Bronchial epithelial cell (primary cell): ENCODE measurements around the gene ABHD12. TPM values are rescaled to one million over a fixed set of nuclear protein-coding genes. Genes with fewer than 3 reads are reported as not detected.

ENCODE experiments used
- DNase-seq: peaks from one replicate; pipeline ENCODE4 v3.0.0-alpha.2; 2010; ENCODE audit warnings: low read depth
- FAIRE-seq: peaks from 2 replicates; lab custom pipeline; 2011; peaks lifted over from hg19 to GRCh38; lab: Jason Lieb, UNC
- H3K27me3 ChIP-seq: 2 replicates; pipeline ENCODE4 v1.5.1; 2011; ENCODE audit warnings: low read length; ENCODE audit not compliant: control insufficient read depth, insufficient read depth
- H3K36me3 ChIP-seq: 2 replicates; pipeline ENCODE4 v1.5.1; 2011; ENCODE audit warnings: low read length; ENCODE audit not compliant: control insufficient read depth, insufficient read depth
- H3K4me3 ChIP-seq: 2 replicates; pipeline ENCODE4 v1.5.1; 2011; ENCODE audit warnings: mild to moderate bottlenecking, low read depth, low read length, control low read depth
- total RNA-seq: library from RNA; depleted of rRNA; stranded (reverse); fragments of >200 nt; gene quantifications from 2 replicates; pipeline ENCODE4 v1.2.1, GENCODE V29; 2014
- TF ChIP-seq, protein P1 (sequence below): IDR thresholded peaks from 2 replicates; pipeline ENCODE4 v1.5.1; 2011; ENCODE audit warnings: mild to moderate bottlenecking, moderate library complexity, low read length, control low read depth, inconsistent platforms; ENCODE audit not compliant: insufficient read depth, severe bottlenecking

Gene ABHD12
- total RNA-seq, 1 donor from 2014 or later = 21.6 TPM

DNA sequence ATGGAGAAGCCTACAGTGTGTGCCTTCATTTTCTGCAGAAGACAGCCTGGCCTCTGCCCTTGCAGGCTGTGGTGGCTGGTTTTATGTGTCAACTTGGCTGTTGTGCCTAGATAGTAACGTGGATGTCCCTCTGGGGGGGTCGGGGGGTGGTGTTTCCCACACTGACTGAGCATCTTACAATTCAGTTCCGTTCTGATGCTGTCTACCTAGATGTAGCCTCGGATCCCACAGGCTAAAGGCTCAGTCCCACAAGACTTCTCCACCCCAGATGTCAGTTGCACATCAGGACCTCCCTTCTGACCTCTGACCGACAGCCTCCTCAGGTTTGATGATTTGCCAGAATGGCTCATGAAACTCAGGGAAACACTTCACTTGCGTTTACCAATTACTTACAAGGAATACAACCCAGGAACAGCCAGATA, 138.4 kb downstream of the ABHD12 start:
- H3K4me3 ChIP-seq = no peak overlapping the region
- peaks cover 23% of the 10 kb centered on the region for H3K36me3 ChIP-seq
- no peaks in the 10 kb centered on the region for H3K27me3 ChIP-seq
- FAIRE-seq (no peak), DNase-seq (no peak)
- TF ChIP-seq, protein P1, sequence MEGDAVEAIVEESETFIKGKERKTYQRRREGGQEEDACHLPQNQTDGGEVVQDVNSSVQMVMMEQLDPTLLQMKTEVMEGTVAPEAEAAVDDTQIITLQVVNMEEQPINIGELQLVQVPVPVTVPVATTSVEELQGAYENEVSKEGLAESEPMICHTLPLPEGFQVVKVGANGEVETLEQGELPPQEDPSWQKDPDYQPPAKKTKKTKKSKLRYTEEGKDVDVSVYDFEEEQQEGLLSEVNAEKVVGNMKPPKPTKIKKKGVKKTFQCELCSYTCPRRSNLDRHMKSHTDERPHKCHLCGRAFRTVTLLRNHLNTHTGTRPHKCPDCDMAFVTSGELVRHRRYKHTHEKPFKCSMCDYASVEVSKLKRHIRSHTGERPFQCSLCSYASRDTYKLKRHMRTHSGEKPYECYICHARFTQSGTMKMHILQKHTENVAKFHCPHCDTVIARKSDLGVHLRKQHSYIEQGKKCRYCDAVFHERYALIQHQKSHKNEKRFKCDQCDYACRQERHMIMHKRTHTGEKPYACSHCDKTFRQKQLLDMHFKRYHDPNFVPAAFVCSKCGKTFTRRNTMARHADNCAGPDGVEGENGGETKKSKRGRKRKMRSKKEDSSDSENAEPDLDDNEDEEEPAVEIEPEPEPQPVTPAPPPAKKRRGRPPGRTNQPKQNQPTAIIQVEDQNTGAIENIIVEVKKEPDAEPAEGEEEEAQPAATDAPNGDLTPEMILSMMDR = no peak

DNA sequence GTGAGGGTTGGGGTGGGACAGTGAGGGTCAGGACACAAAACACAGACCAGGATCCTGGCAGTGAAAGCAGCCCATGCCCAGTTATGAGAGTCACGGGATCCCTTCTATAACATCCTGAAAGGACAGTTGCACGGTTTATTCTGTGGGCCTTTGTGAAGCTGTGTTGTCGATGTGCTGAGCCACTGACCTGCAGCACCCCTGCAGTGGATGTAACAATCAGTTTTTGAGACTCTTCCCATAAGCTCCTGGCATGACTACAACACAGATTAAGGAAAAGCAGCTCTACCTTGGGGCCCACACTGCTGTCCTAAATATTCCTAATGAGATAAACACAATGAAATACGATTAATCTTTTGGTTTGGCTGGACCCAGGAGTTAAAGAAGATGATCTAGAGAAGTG, 139.1 kb downstream of the ABHD12 start:
- Histone ChIP-seq H3K4me3 (no peak overlapping the region), H3K27me3 (no peaks in the 10 kb centered on the region), H3K36me3 (peaks cover 18% of the 10 kb centered on the region)
- DNase-seq (no peak), FAIRE-seq (no peak)
- TF ChIP-seq, protein P1 = no peak

DNA sequence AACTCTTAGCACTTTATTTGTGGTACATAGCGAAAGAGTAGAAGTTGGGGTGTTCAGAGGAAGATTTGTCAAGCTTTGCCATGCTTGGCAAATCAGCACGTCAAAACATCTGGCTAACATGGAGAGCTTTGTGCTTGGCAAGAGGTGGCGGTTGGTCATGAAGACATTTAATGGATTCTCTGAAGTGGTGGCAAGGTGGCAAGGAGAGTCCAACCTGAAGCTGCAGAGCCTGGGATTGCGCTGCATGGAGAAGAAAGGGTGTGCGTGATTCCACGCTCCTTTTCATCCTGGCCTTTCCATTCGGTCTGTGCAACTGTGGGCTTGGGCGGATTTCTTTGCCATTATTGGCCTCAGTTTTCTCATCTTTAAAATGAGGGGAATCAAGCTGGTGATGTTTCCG, 139.6 kb downstream of the ABHD12 start:
- Histone ChIP-seq H3K36me3 (peaks cover 16% of the 10 kb centered on the region), H3K27me3 (no peaks in the 10 kb centered on the region), H3K4me3 (peak overlapping the region; percentile 7)
- DNase-seq (no peak), FAIRE-seq (no peak)
- TF ChIP-seq, protein P1 = no peak

DNA sequence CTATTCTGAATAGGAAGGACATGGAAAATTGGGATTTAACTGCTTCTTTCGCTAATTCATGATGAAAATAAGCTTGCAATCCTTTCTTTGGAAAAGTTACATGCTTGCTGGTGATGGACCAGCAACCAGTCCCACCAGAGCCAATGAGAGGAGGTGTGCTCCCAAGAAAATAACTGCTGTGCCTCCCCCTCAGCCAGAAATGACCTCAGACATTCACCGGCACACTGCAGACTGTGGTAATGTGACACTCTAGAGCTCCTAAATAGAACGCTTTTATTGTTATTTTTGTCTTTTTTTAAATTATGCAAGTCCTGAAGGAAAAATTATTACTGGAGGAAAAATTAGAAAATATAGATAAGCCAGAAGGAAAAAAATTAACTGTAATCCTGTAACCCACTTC, 140.1 kb downstream of the ABHD12 start:
- TF ChIP-seq, protein P1 = no peak
- Histone ChIP-seq H3K36me3 (peaks cover 16% of the 10 kb centered on the region), H3K27me3 (no peaks in the 10 kb centered on the region), H3K4me3 (peak overlapping the region; percentile 89)
- DNase-seq (no peak), FAIRE-seq (no peak)

Other genes with a start within 250 kb of the ABHD12 start
- 97.8 and 117 TPM in 2 replicates for gene ENTPD6, start 195.1 kb downstream of the ABHD12 start, total RNA-seq
- 213 and 243 TPM in 2 replicates for gene PYGB, start 142.8 kb downstream of the ABHD12 start, total RNA-seq
- 1.1 and 1.4 TPM in 2 replicates for gene GINS1, start 16.8 kb upstream of the ABHD12 start, total RNA-seq
- gene NINL, start 194.7 kb upstream of the ABHD12 start, total RNA-seq = 4.1 and 5.0 TPM in 2 replicates
- gene NANP, start 233.2 kb upstream of the ABHD12 start, total RNA-seq = 2.4 and 3.4 TPM in 2 replicates